Hindlimb muscle (tissue), 1 donor: ENCODE results near the gene PGBD4. TPM values are rescaled to one million over a fixed set of nuclear protein-coding genes. Genes with fewer than 3 reads are reported as not detected.

Experiments used
- DNase-seq: peaks from one replicate; pipeline ENCODE4 v3.0.0-alpha.2; 2013
- polyA plus RNA-seq: library from polyadenylated mRNA; unstranded; fragments of 120-200 nt; gene quantifications from one replicate; pipeline ENCODE4 v1.2.1, GENCODE V29; 2013; ENCODE audit not compliant: insufficient read length

PGBD4 gene
- polyA plus RNA-seq, result 1.9 TPM

- peak; percentile 99 for DNase-seq
Measured at GRCh38 chr15:34101366-34102174, at the start of gene PGBD4, which contains the start of gene EMC7. Gene PGBD4, plus strand, starts transcription at chr15:34102083. Its CDS starts 449 bp downstream, at chr15:34102532. Gene EMC7, minus strand, starts transcription at chr15:34101862. Its CDS starts 23 bp downstream, at chr15:34101839.

- DNase-seq, result no peak
Measured at GRCh38 chr15:34054081-34054707, 47.7 kb upstream of the PGBD4 start.

DNA sequence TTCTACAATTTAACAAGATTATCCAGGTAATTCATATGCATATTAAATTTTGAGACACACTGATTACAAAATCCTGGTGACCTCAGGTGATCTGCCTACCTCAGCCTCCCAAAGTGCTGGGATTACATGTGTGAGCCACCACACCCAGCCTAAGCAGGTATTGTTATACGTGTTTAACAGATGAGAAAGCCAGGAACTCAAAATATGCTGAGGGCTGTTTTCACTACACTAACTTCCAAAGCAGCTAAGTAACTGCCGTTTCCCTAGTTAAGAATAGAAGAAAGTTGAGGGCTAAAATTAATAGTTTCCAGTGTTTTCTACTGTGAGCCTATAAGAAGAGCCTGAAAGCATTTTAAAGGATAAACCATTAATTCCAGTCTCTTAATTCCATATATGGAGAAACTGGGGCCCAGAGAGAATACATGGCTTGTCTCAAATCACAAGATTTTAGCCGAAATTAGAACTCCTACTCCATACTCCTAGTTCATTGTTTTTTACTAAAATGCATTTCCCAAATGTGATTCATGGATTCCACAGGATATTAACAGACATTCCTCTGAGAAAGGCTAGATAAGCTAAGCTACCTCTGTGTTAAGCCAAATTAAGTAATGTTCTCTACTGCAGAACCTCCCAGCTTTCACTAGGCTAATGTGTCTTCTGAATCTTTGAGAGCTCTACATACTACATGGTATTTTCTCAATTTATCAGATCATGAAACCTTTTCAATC is 45.9 kb upstream of the PGBD4 start:
- no peak for DNase-seq

- no peak for DNase-seq
Measured at GRCh38 chr15:34056911-34057310, 45.0 kb upstream of the PGBD4 start.

GRCh38 chr15:34059476-34059875 is 42.4 kb upstream of the PGBD4 start:
- no peak for DNase-seq

GRCh38 chr15:34059946-34060345 is 41.9 kb upstream of the PGBD4 start:
- DNase-seq, result no peak

GRCh38 chr15:34064438-34064837 is 37.4 kb upstream of the PGBD4 start:
- no peak for DNase-seq

GRCh38 chr15:34065261-34065660 is 36.6 kb upstream of the PGBD4 start:
- no peak for DNase-seq

DNA sequence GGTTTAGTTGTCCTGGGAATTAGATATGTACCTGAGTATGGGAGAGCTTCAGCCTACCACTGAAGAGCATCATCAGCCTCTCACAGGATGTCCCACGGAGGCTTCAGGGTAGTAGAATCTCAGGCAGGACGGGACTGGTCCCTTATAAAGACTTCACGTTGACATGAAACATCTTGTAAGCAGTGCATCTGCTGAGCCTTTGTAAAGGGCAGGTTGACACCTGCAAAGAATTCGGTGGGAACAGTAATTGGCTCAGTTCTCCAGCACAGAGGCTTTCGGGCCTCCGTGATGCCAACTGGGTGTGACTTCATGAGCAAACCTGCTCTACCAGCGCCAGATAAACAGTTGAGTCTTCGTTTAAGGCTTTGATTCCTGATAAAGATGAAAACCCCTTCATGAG is 35.9 kb upstream of the PGBD4 start:
- no peak for DNase-seq

DNA sequence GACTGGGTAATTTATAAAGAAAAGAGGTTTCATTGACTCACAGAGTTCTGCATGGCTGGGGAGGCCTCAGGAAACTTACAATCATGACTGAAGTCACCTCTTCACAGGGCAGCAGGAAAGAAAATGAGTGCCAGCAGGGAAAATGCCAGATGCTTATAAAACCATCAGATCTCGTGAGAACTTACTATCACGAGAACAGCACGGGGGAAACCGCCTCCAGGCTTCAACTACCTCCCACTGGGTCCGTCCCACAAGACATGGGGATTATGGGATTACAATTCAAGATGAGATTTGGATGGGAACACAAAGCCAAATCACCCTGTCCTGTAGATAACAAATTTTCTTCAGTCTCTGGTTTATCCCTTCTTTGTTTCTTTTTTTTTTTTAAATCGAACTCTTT is 31.9 kb upstream of the PGBD4 start:
- no peak for DNase-seq

GRCh38 chr15:34076785-34077184 is 25.1 kb upstream of the PGBD4 start:
- DNase-seq, result no peak

GRCh38 chr15:34078900-34079299 is 23.0 kb upstream of the PGBD4 start:
- no peak for DNase-seq

DNA sequence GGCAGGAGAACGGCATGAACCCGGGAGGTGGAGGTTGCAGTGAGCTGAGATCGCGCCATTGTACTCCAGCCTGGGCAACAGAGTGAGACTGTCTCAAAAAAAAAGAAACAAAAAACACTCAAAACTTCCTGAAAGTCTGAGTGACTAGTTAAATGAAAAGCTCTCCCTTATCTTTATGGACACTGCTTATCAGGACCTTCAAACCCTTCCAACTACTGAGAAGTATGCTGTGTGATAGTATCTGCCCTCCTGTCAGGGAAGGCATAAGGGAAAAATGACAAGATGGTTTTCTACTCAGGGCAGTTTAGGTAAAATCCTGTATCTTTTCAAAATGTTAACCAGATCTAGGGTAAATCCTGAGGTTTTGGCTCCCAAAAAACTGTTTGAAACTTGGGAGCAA is 22.0 kb upstream of the PGBD4 start:
- DNase-seq, result no peak

GRCh38 chr15:34084086-34084485 is 17.8 kb upstream of the PGBD4 start:
- no peak for DNase-seq

- no peak for DNase-seq
Measured at GRCh38 chr15:34085746-34086145, 16.1 kb upstream of the PGBD4 start.

- DNase-seq, result no peak
Measured at GRCh38 chr15:34099914-34100313, 2.0 kb upstream of the PGBD4 start.

GRCh38 chr15:34102175-34102925 is 467 bp downstream of the PGBD4 start:
- DNase-seq, result no peak

- DNase-seq, result no peak
Measured at GRCh38 chr15:34106423-34106822, 4.5 kb downstream of the PGBD4 start.

DNA sequence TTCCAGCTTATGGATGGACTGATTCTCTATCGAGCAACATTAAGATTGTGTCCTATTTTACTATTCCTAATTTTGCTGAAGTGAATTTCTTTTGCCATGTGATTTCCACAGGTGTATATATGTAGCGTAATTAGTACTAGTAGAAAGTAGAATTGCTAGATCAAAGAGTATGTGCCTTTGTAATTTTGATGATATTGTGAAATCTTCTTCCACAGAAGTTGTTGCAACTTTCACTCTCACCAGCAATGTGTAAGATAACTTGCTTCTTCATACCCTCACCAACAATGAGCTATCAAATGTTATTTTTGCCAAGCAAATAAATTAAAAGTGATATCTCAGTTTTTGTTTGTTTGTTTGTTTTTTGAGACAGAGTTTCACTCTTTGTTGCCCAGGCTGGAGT is 5.4 kb downstream of the PGBD4 start:
- DNase-seq, result no peak

- DNase-seq, result peak; percentile 12
Measured at GRCh38 chr15:34109797-34110663, 8.1 kb downstream of the PGBD4 start.

DNA sequence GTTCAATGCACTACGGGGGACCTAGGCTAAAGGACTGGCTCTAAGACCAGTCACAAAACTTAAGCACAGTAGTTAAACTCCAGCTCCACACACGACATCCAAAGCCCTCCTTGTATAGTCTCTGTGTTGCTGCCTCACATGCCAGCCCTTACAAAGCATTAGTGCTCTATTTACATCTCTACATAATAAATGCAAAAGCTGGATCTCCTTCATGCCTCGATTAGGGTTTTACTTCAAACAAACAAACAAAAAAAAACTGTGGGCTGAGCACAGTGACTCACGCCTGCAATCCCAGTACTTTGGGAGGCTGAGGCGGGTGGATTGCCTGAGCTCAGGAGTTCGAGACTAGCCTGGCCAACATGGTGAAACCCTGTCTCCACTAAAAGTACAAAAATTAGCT is 9.6 kb downstream of the PGBD4 start:
- DNase-seq, result no peak

DNA sequence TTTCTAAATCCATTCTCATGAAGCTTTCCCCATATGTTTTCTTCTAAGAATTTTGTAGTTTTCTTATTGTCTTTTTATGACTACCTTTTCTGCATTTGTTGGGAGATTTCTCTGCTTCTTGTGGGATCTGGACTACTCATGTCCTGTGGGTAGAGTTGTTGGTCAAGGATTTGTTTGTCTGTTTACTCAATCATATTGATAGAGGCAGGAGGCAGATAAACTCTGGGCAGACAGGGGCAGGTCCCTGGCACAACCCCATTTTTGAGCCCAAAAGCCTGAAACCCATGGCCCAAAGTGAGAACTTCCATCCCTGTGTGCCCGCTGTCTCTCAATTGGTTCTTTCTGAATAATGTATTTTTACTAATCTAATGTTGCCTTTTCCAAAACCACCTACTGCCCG is 12.3 kb downstream of the PGBD4 start:
- DNase-seq, result no peak
